Measurements from ENCODE around the gene MARCHF6.

MARCHF6 gene

GRCh38 chr5:10315201-10315600, 38.3 kb upstream of the MARCHF6 start:
- ChIA-PET CTCF (interaction anchor here (0.6 kb wide), 1 partner anchor 927 kb away, joined by 4 read pairs; no protein-coding TSS in a partner anchor), POLR2A (no interaction called here)
- Histone ChIP-seq H3K27ac (ENCODE audit: extremely low read depth, low read depth, low read length) (no peak overlapping the region), H3K36me3 (ENCODE audit: control insufficient read depth in 2 of 2, insufficient read depth in 1 of 2, low read length in 2 of 2) (no peaks in the 10 kb centered on the region), H3K4me3 (ENCODE audit: low read depth, low read length) (no peak overlapping the region), H3K4me1 (ENCODE audit: control insufficient read depth, insufficient read depth, low read length) (peaks cover 6% of the 10 kb centered on the region; the same call in 1 of the 2 replicates), H3K9me3 (ENCODE audit: control insufficient read depth, insufficient read depth, low read depth, low read length) (no peaks in the 10 kb centered on the region)
- no peak for TF ChIP-seq REST (tag by site-specific recombination; IDR thresholded peaks at IDR 0.05)
- TF ChIP-seq, protein P1, sequence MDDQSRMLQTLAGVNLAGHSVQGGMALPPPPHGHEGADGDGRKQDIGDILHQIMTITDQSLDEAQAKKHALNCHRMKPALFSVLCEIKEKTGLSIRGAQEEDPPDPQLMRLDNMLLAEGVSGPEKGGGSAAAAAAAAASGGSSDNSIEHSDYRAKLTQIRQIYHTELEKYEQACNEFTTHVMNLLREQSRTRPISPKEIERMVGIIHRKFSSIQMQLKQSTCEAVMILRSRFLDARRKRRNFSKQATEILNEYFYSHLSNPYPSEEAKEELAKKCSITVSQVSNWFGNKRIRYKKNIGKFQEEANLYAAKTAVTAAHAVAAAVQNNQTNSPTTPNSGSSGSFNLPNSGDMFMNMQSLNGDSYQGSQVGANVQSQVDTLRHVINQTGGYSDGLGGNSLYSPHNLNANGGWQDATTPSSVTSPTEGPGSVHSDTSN (CRISPR knock-in tag; IDR thresholded peaks at IDR 0.05), result no peak
- TF ChIP-seq, protein P2, sequence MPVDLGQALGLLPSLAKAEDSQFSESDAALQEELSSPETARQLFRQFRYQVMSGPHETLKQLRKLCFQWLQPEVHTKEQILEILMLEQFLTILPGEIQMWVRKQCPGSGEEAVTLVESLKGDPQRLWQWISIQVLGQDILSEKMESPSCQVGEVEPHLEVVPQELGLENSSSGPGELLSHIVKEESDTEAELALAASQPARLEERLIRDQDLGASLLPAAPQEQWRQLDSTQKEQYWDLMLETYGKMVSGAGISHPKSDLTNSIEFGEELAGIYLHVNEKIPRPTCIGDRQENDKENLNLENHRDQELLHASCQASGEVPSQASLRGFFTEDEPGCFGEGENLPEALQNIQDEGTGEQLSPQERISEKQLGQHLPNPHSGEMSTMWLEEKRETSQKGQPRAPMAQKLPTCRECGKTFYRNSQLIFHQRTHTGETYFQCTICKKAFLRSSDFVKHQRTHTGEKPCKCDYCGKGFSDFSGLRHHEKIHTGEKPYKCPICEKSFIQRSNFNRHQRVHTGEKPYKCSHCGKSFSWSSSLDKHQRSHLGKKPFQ (tag by site-specific recombination; IDR thresholded peaks at IDR 0.05), result no peak
- TF ChIP-seq, protein P3, sequence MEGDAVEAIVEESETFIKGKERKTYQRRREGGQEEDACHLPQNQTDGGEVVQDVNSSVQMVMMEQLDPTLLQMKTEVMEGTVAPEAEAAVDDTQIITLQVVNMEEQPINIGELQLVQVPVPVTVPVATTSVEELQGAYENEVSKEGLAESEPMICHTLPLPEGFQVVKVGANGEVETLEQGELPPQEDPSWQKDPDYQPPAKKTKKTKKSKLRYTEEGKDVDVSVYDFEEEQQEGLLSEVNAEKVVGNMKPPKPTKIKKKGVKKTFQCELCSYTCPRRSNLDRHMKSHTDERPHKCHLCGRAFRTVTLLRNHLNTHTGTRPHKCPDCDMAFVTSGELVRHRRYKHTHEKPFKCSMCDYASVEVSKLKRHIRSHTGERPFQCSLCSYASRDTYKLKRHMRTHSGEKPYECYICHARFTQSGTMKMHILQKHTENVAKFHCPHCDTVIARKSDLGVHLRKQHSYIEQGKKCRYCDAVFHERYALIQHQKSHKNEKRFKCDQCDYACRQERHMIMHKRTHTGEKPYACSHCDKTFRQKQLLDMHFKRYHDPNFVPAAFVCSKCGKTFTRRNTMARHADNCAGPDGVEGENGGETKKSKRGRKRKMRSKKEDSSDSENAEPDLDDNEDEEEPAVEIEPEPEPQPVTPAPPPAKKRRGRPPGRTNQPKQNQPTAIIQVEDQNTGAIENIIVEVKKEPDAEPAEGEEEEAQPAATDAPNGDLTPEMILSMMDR (tag by site-specific recombination; IDR thresholded peaks at IDR 0.05), result no peak
- TF ChIP-seq ZNF777 (tag by site-specific recombination; IDR thresholded peaks at IDR 0.05; ENCODE audit: borderline replicate concordance), result no peak
- TF ChIP-seq, protein P4, sequence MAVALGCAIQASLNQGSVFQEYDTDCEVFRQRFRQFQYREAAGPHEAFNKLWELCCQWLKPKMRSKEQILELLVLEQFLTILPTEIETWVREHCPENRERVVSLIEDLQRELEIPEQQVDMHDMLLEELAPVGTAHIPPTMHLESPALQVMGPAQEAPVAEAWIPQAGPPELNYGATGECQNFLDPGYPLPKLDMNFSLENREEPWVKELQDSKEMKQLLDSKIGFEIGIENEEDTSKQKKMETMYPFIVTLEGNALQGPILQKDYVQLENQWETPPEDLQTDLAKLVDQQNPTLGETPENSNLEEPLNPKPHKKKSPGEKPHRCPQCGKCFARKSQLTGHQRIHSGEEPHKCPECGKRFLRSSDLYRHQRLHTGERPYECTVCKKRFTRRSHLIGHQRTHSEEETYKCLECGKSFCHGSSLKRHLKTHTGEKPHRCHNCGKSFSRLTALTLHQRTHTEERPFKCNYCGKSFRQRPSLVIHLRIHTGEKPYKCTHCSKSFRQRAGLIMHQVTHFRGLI (tag by site-specific recombination; IDR thresholded peaks at IDR 0.05), result no peak
- no peak for TF ChIP-seq ZEB2 (tag by site-specific recombination; IDR thresholded peaks at IDR 0.05)
- no peak for TF ChIP-seq ZNF555 (tag by site-specific recombination; conservative IDR thresholded peaks at IDR 0.05)
- TF ChIP-seq ZNF350 (tag by site-specific recombination; IDR thresholded peaks at IDR 0.05), result no peak
- TF ChIP-seq ZFP3 (tag by site-specific recombination; IDR thresholded peaks at IDR 0.05; ENCODE audit: low read depth), result no peak
- no peak for TF ChIP-seq HOXD13 (CRISPR knock-in tag; IDR thresholded peaks at IDR 0.05; ENCODE audit: borderline replicate concordance)
- TF ChIP-seq, protein P5, sequence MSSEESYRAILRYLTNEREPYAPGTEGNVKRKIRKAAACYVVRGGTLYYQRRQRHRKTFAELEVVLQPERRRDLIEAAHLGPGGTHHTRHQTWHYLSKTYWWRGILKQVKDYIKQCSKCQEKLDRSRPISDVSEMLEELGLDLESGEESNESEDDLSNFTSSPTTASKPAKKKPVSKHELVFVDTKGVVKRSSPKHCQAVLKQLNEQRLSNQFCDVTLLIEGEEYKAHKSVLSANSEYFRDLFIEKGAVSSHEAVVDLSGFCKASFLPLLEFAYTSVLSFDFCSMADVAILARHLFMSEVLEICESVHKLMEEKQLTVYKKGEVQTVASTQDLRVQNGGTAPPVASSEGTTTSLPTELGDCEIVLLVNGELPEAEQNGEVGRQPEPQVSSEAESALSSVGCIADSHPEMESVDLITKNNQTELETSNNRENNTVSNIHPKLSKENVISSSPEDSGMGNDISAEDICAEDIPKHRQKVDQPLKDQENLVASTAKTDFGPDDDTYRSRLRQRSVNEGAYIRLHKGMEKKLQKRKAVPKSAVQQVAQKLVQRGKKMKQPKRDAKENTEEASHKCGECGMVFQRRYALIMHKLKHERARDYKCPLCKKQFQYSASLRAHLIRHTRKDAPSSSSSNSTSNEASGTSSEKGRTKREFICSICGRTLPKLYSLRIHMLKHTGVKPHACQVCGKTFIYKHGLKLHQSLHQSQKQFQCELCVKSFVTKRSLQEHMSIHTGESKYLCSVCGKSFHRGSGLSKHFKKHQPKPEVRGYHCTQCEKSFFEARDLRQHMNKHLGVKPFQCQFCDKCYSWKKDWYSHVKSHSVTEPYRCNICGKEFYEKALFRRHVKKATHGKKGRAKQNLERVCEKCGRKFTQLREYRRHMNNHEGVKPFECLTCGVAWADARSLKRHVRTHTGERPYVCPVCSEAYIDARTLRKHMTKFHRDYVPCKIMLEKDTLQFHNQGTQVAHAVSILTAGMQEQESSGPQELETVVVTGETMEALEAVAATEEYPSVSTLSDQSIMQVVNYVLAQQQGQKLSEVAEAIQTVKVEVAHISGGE (tag by site-specific recombination; conservative IDR thresholded peaks at IDR 0.05; ENCODE audit: low read depth), result no peak
- no peak for TF ChIP-seq ZNF184 (tag by site-specific recombination; IDR thresholded peaks at IDR 0.05)

All from HEK293 (cell line).